ENCODE data around the gene CCN5.

Gene CCN5

GRCh38 chr20:44723391-44723790, 8.2 kb downstream of the CCN5 start:
- Histone ChIP-seq H3K4me3 (ENCODE audit: insufficient read depth, low read length, poor library complexity, severe bottlenecking) (no peak overlapping the region), H3K27me3 (ENCODE audit: low read length) (no peaks in the 10 kb centered on the region), H2AFZ (ENCODE audit: low read depth, low read length, severe bottlenecking) (no peak overlapping the region), H4K20me1 (ENCODE audit: low read depth, low read length) (no peaks in the 10 kb centered on the region), H3K36me3 (ENCODE audit: low read length) (no peaks in the 10 kb centered on the region), H3K4me2 (ENCODE audit: low read depth, low read length, poor library complexity, severe bottlenecking) (no peak overlapping the region), H3K9me3 (ENCODE audit: insufficient read depth, low read length) (no peaks in the 10 kb centered on the region), H3K9me2 (replicated peaks; ENCODE audit: insufficient read depth, low read length) (no peaks in the 10 kb centered on the region), H3F3A (ENCODE audit: insufficient read depth) (no peaks in the 10 kb centered on the region), H3K9ac (ENCODE audit: low read length) (no peak overlapping the region), H3K27ac (ENCODE audit: low read depth, low read length) (no peak overlapping the region), H3K79me2 (ENCODE audit: insufficient read depth, low read length) (no peaks in the 10 kb centered on the region)
- TF ChIP-seq EZH2phosphoT487 (conservative IDR thresholded peaks at IDR 0.05; ENCODE audit: low read length): no peak
- TF ChIP-seq, protein P1, sequence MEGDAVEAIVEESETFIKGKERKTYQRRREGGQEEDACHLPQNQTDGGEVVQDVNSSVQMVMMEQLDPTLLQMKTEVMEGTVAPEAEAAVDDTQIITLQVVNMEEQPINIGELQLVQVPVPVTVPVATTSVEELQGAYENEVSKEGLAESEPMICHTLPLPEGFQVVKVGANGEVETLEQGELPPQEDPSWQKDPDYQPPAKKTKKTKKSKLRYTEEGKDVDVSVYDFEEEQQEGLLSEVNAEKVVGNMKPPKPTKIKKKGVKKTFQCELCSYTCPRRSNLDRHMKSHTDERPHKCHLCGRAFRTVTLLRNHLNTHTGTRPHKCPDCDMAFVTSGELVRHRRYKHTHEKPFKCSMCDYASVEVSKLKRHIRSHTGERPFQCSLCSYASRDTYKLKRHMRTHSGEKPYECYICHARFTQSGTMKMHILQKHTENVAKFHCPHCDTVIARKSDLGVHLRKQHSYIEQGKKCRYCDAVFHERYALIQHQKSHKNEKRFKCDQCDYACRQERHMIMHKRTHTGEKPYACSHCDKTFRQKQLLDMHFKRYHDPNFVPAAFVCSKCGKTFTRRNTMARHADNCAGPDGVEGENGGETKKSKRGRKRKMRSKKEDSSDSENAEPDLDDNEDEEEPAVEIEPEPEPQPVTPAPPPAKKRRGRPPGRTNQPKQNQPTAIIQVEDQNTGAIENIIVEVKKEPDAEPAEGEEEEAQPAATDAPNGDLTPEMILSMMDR (IDR thresholded peaks at IDR 0.05; ENCODE audit: insufficient read depth, low read length, poor library complexity, severe bottlenecking): no peak

GRCh38 chr20:44723798-44724362, 8.7 kb downstream of the CCN5 start:
- Histone ChIP-seq H3K9me3 (ENCODE audit: insufficient read depth, low read length) (no peaks in the 10 kb centered on the region), H3K4me3 (ENCODE audit: insufficient read depth, low read length, poor library complexity, severe bottlenecking) (no peak overlapping the region), H4K20me1 (ENCODE audit: low read depth, low read length) (no peaks in the 10 kb centered on the region), H3K27ac (ENCODE audit: low read depth, low read length) (no peak overlapping the region), H3K27me3 (ENCODE audit: low read length) (no peaks in the 10 kb centered on the region), H2AFZ (ENCODE audit: low read depth, low read length, severe bottlenecking) (no peak overlapping the region), H3F3A (ENCODE audit: insufficient read depth) (no peaks in the 10 kb centered on the region), H3K79me2 (ENCODE audit: insufficient read depth, low read length) (no peaks in the 10 kb centered on the region), H3K9ac (ENCODE audit: low read length) (no peak overlapping the region), H3K36me3 (ENCODE audit: low read length) (no peaks in the 10 kb centered on the region), H3K4me2 (ENCODE audit: low read depth, low read length, poor library complexity, severe bottlenecking) (no peak overlapping the region), H3K9me2 (replicated peaks; ENCODE audit: insufficient read depth, low read length) (no peaks in the 10 kb centered on the region)
- TF ChIP-seq EZH2phosphoT487 (conservative IDR thresholded peaks at IDR 0.05; ENCODE audit: low read length): no peak
- TF ChIP-seq, protein P1 (IDR thresholded peaks at IDR 0.05; ENCODE audit: insufficient read depth, low read length, poor library complexity, severe bottlenecking): no peak

- H3K79me2 ChIP-seq (ENCODE audit: insufficient read depth, low read length): no peaks in the 10 kb centered on the region
- TF ChIP-seq, protein P1 (IDR thresholded peaks at IDR 0.05; ENCODE audit: insufficient read depth, low read length, poor library complexity, severe bottlenecking): no peak
- no peak for TF ChIP-seq EZH2phosphoT487 (conservative IDR thresholded peaks at IDR 0.05; ENCODE audit: low read length)
Observed at GRCh38 chr20:44724423-44725091, 9.4 kb downstream of the CCN5 start.

More at GRCh38 chr20:44724423-44725091, 9.4 kb downstream of the CCN5 start:
- H3K4me3 ChIP-seq (ENCODE audit: insufficient read depth, low read length, poor library complexity, severe bottlenecking): no peak overlapping the region
- no peaks in the 10 kb centered on the region for H3K9me3 ChIP-seq (ENCODE audit: insufficient read depth, low read length)
- no peaks in the 10 kb centered on the region for H3K36me3 ChIP-seq (ENCODE audit: low read length)
- no peak overlapping the region for H3K9ac ChIP-seq (ENCODE audit: low read length)
- H4K20me1 ChIP-seq (ENCODE audit: low read depth, low read length): no peaks in the 10 kb centered on the region
- H3F3A ChIP-seq (ENCODE audit: insufficient read depth): no peaks in the 10 kb centered on the region
- no peak overlapping the region for H3K4me2 ChIP-seq (ENCODE audit: low read depth, low read length, poor library complexity, severe bottlenecking)
- H3K9me2 ChIP-seq (replicated peaks; ENCODE audit: insufficient read depth, low read length): no peaks in the 10 kb centered on the region
- H3K27me3 ChIP-seq (ENCODE audit: low read length): no peaks in the 10 kb centered on the region
- H3K27ac ChIP-seq (ENCODE audit: low read depth, low read length): no peak overlapping the region
- no peak overlapping the region for H2AFZ ChIP-seq (ENCODE audit: low read depth, low read length, severe bottlenecking)
